GM18868 (cell line): Measurements from ENCODE around the gene CELF5.
"Not testable (repeated sequence)": the region's sequence is repeated elsewhere in the genome, so short reads cannot be mapped to it uniquely, and the experiment has no call there.

Source experiments
- ATAC-seq: cut with Tn5 transposase; IDR thresholded peaks from one replicate; pipeline ENCODE4 v1.9.1; 2021; ENCODE audit warnings: mild to moderate bottlenecking, moderate library complexity; ENCODE audit not compliant: unreplicated experiment

The CELF5 gene

DNA sequence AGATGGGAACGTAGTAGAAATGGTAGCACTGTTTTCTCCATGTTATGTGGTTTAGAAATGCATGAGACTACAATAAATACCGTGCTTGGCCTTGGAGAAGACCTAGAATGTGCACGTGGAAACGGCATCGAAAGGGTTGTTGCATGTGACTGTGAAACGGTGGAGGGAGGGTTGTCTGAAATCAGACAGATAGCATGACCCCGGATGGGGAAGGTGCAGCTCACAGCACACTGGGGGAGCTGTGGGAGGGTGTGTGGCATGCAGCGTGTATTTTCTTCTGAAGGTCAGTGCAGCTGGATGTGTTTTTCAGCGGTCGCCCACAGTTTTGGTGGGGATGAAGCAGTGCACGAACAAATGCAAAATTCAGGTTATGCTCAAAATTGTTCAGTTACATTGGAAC is 63.4 kb downstream of the CELF5 start:
- ATAC-seq, result no peak

DNA sequence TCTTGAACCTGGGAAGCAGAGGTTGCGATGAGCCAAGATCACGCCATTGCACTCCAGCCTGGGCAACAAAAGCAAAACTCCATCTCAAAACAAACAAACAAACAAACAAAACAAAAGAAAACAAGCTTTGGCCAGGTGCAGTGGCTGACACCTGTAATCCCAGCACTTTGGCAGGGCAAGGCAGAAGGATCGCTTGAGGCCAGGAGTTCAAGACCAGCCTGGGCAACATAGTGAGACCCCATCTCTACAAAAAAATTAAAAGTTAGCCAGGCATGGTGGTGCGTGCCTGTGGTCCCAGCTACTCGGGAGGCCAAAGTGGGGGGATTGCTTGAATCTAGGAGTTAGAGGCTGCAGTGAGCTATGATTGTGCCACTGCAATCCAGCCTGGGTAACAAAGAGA is 64.0 kb downstream of the CELF5 start:
- not testable (repeated sequence) for ATAC-seq

DNA sequence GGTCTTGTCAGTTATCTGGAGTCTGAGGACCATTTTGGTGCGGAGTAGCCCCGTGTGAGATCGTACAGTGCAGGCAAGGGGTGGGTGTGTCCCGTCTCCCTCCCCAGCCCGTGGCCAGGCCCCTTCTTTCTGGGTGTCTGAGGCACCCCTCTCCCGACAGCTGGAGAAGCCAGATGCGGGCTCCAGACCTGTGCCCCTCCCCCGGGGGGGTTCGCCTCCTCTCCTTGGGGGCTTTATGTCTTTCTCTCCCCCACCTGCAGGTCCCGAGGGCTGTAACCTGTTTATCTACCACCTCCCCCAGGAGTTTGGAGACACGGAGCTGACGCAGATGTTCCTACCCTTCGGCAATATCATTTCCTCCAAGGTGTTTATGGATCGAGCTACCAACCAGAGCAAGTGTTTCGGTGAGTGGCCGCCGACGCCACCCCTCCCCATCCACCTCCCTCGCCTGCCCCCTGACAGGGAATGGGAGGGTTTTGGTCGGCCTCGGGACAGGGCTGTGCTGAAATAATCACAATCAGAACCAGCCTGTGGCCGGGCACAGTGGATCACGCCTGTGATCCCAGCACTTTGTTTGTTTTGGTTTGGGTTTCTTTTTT is 65.6 kb downstream of the CELF5 start:
- ATAC-seq, result no peak

DNA sequence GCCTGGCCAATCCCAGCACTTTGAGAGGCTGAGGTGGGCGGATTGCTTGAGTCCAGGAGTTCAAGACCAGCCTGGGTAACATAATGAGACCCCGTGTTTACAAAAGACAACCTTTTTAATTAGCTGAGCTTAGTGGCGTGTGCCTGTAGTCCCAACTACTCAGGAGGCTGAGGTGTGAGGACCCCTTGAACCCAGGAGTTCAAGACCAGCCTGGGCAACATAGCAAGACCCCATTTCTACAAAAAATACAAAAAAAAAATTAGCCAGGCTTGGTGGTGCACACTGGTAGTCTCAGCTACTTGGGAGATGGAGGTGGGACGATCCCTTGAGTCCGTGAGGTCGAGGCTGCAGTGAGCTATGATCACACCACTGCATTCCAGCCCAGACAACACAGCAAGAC is 66.4 kb downstream of the CELF5 start:
- not testable (repeated sequence) for ATAC-seq

DNA sequence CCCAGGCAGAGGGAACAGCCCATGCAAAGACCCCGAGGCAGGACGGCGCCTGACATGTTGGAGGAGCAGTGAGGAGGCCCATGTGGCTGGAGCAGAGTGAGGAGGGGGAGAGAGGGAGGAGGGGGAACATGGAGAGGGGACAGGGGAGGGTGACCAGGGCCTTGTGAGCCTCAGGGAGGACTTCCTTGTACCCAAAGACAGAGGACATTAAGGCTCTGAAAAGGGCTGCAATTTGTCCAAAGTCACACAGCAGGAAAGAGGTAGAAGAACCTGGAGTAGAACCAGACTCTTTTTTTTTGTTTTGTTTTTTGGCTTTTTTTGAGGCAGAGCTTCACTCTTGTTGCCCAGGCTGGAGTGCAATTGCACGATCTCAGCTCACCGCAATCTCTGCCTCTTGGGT is 67.2 kb downstream of the CELF5 start:
- ATAC-seq, result no peak

DNA sequence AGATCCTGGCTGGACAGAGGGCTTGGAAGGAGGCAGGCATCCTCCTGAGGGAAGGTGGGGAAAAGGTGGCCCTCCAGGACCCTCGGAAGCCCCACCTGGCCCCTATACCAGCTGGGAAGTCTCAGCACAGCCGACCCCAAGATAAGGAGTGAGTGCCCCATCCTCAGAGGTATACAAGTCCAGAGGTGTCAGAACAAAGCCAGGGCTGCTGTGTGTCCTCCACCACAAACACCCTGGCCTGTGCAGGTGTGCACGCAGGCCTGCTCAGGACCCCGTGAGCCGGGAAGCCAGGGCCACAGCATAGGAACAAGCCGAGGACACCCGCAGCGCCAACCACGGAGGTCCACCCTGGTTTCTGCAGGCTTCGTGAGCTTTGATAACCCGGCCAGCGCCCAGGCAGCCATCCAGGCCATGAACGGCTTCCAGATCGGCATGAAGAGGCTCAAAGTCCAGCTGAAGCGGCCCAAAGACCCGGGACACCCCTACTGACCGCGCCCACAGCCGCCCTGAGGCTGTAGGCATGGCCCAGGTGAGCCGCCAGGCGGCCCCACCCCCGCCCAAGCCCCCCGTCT is 68.6 kb downstream of the CELF5 start:
- ATAC-seq, result no peak

DNA sequence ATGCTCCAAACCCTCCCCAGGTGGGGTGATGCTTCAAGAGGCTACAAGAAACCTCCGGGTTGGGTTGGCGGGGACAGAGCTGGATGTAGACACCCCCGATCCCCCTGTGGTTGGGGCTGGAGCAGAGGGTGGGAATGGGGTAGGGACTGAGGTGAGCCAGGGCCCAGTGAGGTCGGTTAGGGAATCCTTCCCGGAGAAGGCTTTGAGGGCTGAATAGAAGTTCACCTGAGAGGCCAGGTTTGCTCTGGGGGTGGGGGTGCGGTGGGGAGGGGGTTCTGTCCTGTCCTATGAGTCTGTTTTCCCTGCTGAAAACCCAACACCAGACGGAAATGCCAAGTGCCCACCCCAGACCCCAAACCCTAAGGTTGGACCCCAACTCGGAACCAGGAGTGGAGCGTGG is 69.1 kb downstream of the CELF5 start:
- ATAC-seq, result no peak

DNA sequence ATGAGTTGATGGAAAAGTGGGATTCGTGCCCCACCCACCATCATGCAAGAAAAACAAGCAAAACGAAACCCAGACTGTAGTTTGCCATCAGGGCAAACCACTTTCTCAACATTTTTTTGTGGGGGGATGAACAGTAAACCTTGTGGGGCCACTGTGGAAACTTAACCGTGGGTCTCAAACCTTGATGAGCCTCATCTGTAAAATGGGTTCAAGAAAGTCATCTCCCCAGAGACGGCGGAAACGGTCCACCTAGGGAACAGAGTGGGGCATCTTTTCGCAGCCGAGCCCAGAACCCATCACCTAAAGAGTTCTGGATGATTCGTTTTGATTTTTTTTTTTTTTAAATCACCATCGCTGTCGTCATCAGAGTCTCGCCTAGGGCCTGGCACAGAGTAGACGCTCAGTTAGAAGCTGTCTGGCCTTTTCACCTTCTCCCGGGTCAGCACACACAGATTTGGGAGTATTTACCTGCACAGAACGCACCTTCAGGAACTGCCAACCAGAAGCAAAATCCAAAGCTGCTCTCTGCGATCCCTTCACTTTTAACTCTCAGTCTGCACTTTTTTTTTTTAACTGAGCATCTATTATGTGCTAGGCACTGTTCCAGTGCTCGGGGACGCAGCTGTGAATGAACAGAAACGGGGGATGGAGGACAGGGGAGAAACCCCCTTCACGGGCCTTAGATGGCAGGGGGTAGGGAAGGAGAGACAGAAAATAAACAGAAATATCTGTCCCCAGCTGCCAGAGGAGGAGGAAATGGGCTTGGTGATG is 69.8 kb downstream of the CELF5 start:
- no peak for ATAC-seq

DNA sequence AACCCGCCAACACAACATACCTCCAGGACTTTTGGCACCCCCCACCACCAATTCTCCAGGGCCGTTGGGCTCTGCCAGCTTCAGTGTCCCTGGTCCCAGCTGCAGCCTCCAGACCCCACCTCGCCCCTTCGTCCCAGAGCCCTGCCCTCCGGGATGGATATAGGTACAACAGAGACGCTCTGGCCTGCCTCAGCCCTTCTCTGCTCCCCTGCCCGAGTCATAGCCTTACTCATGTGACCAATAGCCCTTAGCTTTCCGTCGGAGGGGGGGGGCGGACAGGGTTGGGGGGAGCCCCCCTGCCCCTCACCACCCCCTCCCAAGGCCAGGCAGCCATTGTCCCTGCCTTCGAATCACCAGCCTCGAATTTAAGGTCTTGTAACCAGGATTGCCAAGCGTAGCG is 71.1 kb downstream of the CELF5 start:
- no peak for ATAC-seq

DNA sequence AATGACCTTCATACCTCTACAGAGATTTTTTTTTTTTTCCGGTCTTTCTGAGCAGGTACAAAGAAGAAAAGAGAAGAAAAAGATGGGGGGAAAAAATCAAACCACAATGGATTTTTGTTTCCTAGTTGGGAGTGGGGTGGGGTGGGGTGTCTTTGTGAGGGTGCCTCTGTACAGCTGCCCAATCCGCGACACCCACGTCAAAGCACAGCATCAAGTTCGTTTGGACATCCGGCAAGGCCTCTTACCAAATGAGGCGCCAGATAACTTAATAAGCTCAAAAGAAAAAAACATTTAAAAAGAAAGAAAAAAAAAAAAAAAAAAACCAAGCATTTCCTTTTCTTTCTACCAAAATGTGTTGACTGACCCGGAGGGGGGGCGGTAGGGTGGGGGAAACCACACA is 71.6 kb downstream of the CELF5 start:
- ATAC-seq, result no peak

DNA sequence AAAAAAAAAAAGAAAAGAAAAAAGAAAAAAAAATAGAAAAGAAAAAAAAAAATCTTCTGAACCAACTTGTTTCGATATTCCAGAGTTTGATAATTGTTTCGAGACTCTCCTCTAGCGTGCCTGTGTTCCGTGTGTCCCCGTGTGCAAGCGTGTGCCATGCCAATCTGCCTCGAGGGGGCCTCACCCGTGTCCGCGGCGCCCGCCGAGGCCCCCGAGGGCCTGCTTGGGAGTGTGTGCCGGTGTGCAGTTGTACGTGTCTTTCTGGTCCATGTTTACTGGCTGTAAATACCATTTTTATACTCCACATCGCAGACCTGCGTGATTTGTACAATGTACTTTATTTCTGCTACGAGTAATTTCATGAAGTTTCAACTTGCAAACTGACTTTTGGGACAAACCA is 72.0 kb downstream of the CELF5 start:
- ATAC-seq, result no peak

DNA sequence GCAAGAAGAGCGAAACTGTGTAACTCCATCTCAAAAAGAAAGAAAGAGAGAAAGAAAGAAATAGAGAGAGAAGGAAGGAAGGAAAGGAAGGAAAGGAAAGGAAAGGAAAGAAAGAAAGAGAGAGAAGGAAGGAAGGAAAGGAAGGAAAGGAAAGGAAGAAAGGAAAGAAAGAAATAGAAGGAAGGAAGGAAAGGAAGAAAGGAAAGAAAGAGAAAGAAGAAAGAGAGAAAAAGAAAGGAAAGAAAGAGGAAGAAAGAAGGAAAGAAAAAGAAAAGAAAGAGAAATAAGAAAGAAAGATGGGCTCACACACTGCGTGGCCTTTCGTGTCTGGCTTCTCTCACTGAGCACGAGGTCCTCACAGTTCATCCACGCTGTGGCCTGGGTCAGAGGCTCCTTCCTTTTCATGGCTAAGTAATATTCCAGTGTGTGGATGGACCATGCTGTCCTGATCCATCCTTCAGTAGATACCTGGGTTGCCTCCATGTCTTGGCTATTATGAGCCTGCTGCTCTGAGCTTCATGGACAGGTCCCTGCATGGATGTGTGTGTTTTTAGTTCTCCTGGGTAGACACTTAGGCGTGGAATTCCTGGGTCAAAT is 74.5 kb downstream of the CELF5 start:
- ATAC-seq, result no peak

DNA sequence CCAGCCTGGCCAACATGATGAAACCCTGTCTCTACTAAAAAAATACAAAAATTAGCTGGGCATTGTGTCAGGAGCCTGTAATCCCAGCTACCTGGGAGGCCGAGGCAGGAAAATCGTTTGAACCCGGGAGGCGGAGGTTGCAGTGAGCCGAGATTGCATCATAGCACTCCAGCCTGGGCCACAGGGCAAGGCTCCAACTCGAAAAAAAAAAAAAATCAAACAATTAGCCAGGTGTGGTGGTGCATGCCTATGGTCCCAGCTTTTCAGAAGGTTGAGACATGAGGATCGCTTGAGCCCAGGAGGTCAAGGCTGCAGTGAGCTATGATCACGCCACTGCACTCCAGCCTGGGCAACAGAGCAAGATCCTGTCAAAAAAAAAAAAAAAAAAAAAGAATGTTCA is 76.1 kb downstream of the CELF5 start:
- ATAC-seq, result not testable (repeated sequence)

DNA sequence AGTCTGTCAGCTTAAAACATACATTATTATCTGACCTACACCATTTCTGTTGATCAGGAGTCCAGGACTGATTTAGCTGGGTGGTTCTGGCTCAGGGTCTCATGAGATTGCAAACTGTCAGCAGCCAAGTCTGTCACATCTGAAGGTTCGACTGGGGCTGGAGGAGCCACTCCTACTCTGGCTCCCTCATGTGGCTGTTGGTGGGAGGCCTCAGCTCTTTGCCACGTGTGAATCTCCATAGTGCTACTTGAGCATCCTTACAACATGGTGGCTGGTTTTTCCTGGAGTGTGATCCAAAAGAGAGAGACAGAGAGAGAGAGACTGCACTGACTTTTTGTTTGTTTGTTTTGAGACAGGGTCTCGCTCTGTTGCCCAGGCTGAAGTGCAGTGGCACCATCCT is 78.3 kb downstream of the CELF5 start:
- no peak for ATAC-seq

DNA sequence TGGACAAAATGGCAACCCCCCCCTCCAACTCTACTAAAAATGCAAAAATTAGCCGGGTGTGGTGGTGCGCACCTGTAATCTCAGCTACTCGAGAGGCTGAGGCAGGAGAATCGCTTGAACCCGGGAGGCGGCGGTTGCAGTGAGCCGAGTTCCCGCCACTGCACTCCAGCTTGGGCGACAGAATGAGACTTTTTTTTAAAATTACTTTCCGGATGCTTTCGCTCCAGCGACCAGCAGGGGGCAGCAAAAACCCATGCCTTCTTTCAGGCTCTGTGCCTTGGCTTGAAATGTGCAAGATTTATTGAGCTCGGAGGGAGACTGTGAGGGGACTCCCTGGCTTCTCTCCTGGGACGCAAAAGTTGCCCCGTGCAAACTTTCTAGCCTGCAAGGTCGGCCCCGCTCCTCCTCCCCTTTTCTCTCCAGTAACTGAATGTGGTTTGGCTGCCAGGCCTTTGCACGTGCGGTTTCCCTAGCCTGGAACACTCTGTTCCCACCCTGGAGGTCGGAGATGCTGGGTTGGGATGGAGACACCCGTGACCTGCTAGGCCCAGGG is 80.5 kb downstream of the CELF5 start:
- ATAC-seq, result no peak

DNA sequence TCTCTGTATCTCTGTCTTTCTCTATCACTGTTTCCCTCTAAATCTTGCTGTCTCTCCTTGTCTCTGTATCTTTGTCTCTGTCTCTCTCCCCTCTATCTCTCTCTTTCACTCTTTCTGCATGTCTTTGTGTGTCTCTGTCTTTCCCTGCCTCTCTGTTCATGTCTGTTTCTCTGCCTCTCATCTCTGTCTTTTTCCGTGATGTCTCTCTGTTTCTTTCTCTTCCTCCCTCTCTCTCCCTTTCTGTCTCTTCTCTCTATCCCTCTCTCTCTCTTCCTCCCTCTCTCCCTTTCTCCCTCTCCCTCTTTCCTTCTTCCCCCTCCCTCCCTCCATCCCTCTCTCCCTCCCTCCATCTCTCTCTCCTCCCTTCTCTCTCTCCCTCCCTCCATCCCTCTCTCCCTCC is 85.3 kb downstream of the CELF5 start:
- no peak for ATAC-seq

DNA sequence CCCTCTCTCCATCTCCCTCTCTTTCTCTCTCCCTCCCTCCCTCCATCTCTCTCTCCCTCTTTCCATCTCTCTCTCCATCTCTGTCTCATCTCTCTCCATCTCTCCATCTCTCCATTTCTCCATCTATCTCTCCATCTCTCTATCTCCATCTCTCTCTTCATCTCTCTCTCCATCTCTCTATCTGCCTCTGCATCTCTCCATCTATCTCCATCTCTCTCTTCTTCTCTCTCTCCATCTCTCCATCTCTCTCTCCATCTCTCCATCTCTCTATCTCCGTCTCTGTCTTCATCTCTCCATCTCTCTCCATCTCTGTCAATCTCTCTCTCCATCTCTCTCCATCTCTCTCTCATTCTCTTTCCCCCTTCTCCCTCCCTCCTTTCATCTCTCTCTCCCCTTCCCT is 85.8 kb downstream of the CELF5 start:
- ATAC-seq, result no peak

DNA sequence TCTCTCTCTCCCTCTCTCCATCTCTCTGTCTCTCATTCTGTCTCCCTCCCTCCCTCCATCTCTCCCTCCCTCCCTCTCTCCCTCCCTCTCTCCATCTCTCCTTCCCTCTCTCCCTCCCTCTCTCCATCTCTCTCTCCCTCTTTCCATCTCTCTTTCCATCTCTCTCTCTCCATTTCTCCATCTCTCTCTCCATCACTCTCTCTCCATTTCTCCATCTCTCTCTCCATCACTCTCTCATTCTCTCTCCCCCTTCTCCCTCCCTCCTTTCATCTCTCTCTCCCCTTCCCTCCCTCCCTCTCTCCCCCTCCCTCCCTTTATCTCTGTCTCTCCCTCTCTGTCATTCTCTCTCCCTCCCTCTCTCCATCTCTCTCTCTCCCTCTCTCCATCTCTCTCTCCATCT is 86.2 kb downstream of the CELF5 start:
- ATAC-seq, result no peak

DNA sequence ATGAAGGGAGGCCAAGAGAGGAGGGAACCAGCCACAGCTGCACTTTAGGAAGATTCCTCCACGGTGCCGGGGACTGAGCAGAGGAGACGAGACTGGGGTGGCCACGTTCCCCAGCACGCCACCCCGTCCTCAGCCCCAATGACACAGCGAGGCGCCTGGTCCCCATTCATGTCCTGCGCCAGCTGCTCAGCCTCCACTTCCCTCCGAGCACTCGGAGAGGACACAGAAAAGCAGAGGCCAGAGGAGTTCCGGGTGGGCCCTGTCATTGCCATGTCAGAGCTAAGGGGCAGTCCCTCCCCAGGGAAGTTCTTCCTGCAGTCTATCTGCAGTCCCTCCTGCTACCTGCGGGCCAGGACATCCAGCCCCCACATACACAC is 88.7 kb downstream of the CELF5 start:
- no peak for ATAC-seq

DNA sequence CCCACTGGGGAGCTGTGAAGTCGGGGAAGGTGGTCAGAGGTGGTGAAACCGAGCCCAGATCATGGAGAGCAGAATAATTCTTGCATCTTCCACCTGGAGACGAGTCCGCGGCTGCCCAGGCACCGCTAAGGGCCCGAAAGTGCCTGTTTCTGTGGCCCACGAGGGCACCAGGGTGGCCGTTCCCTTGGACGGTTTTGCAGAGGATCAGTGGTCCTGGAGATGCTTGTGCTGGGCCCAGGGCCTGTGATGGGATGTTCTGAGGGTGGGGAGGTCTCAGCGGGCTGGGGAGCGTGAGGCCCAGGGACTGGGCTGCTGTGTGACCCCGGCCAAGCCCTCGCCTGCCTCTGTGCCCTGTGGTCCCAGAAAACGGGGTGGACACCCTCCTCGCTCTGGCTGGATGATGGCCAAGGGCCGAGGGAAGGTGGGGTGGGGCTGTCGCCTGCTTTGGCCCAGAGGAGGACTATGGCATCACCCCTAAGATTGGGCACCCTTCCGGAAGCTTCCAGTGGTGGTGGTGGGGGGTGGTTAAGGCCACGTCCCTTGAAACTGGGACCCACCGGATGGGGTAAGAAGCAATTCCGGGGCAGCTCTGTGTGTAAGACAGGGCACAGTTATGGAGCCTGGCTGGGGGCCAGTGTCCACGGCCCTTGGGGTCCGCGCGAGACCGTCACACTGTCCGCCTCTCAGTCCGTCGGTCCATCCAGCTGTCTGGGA is 90.7 kb downstream of the CELF5 start:
- ATAC-seq, result no peak

DNA sequence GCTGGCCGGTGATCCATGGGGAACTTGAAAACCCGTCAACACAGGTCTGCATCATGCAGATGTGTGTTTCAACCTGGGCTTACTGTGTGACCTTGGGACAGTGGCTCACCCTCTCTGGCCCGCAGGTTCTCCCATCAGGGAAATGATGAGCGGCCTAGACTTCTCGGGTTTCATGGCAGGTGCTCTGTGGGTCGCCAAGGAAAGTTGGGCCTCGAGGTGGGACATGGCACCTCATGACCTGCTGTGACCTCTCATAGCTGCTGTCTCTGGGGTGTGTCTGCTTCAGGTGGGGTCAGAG is 91.2 kb downstream of the CELF5 start:
- no peak for ATAC-seq
